CMK (cell line): ENCODE data around the gene MAB21L2.
"Not testable (repeated sequence)": the region's sequence is repeated elsewhere in the genome, so short reads cannot be mapped to it uniquely, and the experiment has no call there.

Experiments used
- DNase-seq: peaks from one replicate; pipeline ENCODE4 v3.0.0-alpha.2; 2010; ENCODE audit warnings: low read depth

MAB21L2 gene

DNA sequence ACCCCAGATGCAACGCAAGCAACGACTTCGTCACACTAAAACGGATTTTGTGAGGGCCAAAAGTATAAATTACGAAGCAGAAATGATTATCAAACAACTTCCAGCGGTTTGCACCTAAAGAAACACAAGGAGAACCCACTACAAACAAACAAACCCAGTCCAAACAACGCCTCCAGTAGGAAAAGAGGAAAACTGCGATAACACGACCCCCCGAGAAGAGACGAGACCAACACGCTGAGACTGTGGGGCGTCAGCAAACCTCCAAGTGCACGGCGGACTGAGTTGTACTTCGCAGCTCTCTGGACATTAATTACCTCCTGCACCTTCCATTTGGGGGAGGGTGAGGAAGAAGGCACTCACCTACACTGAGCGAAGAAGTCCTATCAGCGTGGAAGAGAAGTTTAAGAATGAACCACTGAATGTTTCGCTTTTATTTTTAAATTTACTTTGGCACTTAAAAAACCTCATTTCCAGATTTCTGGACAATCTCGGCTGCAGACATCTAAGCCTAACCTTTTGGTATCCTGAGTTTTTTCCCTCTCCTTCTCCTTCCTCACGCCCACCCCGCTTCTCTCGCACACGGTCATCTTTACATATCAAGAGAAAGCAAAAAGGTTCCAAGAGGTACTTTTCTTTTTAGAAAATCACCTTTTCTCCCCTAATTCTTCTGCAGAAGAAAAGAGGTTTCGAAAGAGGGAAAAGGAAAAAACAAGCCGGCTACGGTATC, at the start of gene MAB21L2:
Gene MAB21L2, plus strand, starts transcription at position 6 of the 727 bp plus-strand sequence. CDS start 879 bp downstream, outside the sequence.
- no peak for DNase-seq

- DNase-seq = no peak
Measured at GRCh38 chr4:150533673-150534072, 48.3 kb upstream of the MAB21L2 start.

DNA sequence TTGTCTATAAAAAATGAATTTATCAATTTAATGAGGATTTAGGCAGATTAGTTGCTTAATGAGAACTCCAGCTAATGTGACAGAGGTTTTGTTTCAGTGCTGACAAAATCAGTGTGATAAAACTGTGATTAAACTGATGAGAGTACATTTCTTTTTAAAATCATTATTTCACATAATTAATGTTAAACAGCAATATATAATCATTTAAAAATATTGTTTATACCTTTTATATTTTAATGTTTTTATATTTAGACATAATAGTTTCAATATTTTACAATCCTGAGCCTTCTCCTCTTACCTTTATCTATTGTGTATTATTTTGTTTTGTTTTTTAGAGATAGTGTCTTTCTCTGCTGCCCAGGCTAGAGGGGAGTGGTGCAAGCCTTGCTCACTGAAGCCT, 47.1 kb upstream of the MAB21L2 start:
- no peak for DNase-seq

DNA sequence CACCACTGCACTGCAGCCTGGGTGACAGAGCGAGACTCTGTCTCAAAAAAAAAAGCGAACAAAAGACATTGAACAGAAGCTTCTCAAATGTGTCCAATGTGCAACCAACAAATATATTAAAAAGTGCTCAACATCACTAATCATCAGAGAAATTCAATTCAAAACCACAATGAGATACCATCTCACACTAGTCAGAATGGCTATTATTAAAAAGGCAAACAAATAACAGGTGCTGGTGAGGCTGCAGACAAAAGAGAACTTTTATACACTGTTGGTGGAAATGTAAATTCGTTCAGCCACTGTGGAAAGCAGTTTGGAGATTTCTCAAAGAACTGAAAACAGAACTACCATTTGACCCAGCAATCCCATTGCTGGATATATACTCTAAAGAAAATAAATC, 44.0 kb upstream of the MAB21L2 start:
- not testable (repeated sequence) for DNase-seq

GRCh38 chr4:150540536-150540935, 41.4 kb upstream of the MAB21L2 start:
- no peak for DNase-seq

DNA sequence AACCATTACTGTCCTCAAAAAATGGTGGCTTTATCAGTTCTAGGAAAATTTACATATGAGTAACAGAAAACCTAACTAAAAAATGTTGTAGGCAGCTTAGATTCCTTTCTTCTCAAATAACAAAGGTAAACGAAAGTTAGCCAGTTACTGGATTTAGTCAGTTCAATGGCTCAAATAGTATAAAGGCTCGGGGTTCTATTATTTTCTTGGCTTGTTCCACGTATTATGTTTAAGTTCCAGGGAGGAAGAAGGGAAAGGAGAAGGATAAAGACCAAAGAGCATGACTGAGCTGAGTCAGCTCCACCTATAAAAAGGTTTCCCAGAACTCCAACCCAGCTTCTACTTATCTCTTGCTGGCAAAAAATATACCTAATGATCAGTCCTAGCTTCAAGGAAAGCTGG, 41.0 kb upstream of the MAB21L2 start:
- DNase-seq = no peak

- DNase-seq = no peak
Measured at GRCh38 chr4:150541681-150542080, 40.3 kb upstream of the MAB21L2 start.

- no peak for DNase-seq
Measured at GRCh38 chr4:150543042-150543441, 38.9 kb upstream of the MAB21L2 start.

GRCh38 chr4:150546286-150546685, 35.7 kb upstream of the MAB21L2 start:
- DNase-seq = no peak

DNA sequence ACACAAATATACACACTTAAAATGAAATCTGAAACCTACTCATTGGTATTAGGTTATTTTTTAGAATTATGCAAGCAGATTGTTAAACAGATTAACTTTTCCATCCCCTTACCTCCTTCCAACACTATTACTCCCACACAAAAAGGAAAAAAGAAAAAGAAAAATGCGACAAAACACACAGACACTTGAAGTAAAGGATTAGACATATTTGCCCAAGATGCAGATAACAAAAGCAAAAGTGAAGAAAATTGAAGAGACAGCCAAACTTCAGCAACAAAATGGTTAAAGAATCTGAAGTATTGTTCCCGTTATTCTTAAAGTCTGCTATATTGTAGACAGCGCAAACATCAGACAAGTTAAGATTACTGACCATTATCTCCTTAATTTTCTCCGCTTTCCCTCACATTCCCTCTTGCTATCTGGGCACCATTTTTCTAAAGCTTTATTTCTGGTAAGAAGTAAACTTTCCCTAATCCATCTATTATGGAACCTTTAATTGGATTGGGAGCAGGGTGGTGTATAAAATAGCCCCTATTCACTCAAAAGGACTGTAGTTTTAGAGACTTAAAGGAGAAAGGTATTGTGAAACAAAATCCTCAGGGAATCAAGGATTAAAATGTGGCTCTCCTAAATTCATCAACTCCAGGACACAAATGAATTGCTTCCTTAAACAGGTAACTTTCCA, 34.7 kb upstream of the MAB21L2 start:
- no peak for DNase-seq

GRCh38 chr4:150557811-150558210, 24.1 kb upstream of the MAB21L2 start:
- DNase-seq = not testable (repeated sequence)

- no peak for DNase-seq
Measured at GRCh38 chr4:150561143-150561737, 20.7 kb upstream of the MAB21L2 start.

DNA sequence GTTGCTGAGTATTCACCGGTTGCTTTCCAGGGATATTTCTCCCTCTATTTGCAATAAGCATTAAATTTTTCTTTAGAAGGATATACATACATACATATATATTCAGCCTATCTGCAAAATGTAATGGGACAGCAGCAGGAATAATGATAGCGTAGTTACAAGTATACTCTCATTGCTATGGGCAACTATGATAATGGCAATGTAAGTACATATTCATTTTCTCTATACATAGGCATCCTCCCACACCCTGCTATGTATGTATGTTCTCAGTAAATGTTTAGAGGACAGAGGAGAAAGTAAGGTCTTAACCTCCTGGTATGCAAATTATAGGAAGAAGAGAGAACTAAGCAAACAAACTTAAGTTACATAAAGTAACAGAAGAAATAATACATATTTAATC, 19.7 kb upstream of the MAB21L2 start:
- no peak for DNase-seq

GRCh38 chr4:150562751-150563150, 19.2 kb upstream of the MAB21L2 start:
- DNase-seq = no peak

DNA sequence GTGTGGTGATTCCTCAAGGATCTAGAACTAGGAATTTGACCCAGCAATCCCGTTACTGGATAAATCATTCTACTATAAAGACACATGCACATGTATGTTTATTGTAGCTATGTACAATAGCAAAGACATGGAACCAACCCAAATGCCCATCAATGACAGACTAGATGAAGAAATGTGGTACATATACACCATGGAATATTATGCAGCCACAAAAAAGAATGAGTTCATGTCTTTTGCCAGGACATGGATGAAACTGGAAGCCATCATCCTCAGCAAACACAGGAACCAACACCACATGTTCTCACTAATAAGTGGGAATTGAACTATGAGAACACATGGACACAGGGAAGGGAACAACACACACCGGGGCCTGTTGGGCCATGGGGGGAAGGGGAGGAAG, 17.0 kb upstream of the MAB21L2 start:
- DNase-seq = not testable (repeated sequence)

- no peak for DNase-seq
Measured at GRCh38 chr4:150567070-150567469, 14.9 kb upstream of the MAB21L2 start.

DNA sequence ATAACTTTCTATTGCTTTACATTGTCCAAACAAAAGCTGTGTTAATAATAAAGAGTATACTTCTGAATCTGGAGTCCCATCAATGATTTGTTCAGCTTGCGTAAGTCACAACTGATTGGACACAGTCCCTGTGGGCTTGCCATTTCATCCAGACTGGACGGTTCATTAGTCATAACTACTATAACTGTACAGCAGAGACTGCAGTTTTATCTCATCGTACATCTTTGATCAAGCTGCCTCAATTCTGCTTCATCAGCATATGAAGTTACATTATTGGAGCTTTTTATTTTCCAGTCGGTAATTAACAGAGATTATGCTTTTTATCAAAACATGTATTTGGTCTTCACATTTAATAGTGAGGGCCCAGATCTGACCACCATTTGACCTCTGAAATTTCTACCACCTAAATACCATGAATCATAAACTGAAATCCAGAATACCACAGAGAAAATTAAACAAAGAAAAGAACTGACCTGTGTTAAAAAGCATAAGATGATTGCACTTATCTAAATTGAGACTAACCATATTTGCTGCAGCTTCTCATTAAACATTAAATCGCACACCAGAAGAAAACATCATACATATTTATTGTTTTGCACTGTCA, 12.5 kb upstream of the MAB21L2 start:
- DNase-seq = no peak

DNA sequence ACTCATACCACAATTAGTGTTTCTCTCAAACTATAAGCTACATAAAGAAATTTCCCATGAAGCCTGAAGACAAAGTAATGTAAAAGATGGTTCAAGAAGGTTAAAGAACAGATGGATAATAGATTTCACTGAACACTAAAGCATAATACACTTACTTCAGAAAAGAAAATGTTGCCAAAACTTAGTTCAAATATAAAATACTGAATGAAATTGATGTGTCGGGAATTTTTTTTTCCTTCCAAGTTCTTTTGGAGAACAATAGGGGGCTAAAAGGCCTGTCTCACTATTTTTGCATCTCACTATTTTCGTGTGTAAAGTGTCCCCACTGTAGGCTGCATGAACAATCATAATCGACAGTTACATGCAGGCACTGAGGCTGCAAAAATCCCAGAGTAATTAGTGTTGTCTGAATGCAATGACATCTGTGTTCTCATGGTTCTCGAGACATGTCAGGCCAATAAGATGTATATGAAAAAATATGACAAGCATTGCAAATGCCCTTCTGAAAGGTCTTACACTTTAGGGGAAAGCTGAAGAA, 11.9 kb upstream of the MAB21L2 start:
- DNase-seq = no peak

- DNase-seq = no peak
Measured at GRCh38 chr4:150570862-150571261, 11.1 kb upstream of the MAB21L2 start.

DNA sequence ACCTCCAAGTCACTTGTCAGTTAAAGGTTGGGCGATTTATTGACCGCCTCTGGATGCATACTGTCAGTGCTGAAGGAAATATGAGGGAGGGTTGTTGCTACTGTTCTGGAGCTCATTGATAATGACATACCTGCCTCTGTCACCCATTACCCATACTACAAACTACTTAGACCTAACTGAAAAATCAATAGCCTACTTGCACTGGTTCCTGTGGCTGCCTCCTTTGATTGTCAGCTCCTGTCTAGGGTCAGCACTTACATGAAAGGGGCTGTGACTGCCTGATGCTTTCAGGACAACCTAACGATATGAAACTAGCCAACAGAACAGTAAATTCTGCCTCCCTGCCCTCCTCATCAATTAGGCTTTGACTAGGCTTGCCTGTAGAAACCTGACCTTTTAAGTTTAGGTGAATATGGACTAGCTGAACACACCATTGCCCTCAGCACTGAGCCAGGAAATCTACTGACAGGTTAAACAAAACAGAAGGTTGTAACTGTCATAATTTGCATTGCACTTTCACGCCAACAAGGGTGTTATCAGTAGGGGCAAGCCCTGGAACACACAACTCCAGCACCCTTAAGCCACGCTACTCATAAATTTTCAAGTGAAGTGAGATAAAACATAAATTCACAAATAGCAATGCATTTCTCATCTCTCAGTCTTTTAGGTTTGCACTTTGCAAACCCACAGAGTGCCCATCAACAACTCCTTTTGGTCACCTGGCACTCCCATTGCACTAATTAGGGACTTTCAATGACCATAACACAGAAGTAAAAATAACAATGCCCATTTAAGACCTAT, 9.0 kb upstream of the MAB21L2 start:
- DNase-seq = no peak

DNA sequence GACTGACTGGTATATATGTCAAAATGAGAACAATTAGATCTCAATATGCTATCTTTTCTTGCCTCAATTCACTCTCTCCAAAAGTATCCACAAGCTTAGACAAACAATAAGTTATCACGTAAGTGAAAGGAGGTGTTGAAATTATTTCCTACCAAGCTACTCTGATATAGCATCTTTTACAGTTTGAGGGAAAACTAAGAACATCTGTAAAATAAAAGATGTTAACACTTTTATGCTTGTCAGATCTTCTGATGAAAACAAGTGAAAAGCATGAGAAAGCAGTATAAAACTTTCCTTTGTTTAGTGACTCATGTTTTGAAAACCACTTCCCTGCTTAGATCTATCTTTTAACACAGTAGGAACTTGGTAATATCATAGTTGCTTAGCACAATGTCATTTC, 8.4 kb upstream of the MAB21L2 start:
- DNase-seq = no peak

DNA sequence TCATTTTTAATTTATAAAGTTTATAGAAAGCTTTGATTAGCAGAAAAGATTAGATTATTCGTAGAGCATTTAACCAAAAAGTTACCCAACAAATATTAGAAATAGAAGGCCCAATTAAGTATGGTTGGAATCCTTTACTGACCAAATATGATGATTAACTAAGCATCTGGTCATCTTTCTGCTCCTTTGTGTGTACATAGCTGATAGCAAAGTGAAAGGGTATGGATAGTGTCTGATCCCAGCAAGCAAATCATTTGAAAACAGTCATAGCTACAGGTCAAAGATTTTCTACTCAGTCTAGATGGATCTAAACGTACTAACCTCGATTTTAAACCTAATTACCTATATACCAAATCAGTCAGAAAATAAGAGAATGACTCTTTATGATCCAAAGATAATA, 7.3 kb upstream of the MAB21L2 start:
- DNase-seq = no peak
